GM18873 (cell line): ENCODE measurements around the gene CHST11.
A peak's percentile ranks its signal among the peaks of the same experiment; 100 is the strongest.
"Not testable (repeated sequence)": the region's sequence is repeated elsewhere in the genome, so short reads cannot be mapped to it uniquely, and the experiment has no call there.

Experiments
- ATAC-seq: cut with Tn5 transposase; IDR thresholded peaks from one replicate; pipeline ENCODE4 v1.9.1; 2021; ENCODE audit warnings: mild to moderate bottlenecking, moderate library complexity, moderate number of reproducible peaks; ENCODE audit not compliant: unreplicated experiment, low FRiP score

The CHST11 gene

DNA sequence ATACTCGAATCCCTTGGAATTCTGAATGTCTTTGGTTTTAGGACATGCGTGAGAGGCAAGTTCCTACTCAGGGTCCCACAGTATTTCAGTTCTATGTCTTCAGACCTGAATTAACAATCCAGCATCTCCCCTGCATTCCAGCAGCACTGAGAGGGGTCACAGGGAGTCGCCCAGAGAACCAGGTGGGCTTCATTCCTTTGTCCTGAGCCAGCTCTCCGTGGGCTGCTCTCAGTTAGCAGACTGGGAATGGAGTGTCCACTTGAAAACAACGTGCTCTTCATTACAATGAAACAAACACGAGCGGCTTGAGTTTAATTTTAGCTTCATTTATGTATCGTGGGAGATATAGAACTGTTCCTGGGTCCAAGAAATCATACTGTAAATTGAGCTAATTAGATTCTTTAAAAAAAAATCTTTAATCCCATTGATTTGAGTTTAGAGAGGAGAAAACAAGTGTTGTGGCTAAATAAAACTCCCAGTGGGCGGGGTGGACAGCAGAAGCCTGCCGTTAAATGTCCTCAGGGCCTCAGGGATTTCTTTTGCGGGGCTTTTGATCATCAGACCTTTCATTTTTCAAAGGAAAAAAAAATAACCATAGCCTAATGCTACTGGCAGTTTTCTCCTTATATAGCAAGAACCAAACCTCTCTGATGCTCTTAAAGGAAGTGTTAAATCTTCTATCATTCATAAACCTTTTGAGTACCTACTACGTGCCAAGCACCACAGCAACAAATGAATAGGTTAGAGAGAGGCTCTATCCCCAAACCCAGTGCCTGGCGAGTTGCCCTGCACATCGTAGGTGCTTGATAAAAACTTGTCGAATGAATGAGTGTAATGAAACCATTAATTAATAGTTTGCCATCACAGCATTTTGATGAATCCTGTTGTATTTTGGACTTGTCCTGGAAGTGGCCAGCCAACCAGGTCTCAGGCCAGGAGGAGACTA is 140.4 kb downstream of the CHST11 start:
- no peak for ATAC-seq

GRCh38 chr12:104598342-104599271 is 141.9 kb downstream of the CHST11 start:
- ATAC-seq, result no peak

- ATAC-seq, result no peak
These were observed 142.7 kb downstream of the CHST11 start for GRCh38 chr12:104599272-104600035.

- ATAC-seq, result no peak
These were observed 143.4 kb downstream of the CHST11 start for GRCh38 chr12:104600036-104600712.

GRCh38 chr12:104600790-104601739 is 144.3 kb downstream of the CHST11 start:
- no peak for ATAC-seq

- ATAC-seq, result no peak
These were observed 145.7 kb downstream of the CHST11 start for GRCh38 chr12:104602406-104602805.

GRCh38 chr12:104602896-104603295 is 146.1 kb downstream of the CHST11 start:
- ATAC-seq, result no peak

GRCh38 chr12:104603545-104603973 is 146.8 kb downstream of the CHST11 start:
- no peak for ATAC-seq

DNA sequence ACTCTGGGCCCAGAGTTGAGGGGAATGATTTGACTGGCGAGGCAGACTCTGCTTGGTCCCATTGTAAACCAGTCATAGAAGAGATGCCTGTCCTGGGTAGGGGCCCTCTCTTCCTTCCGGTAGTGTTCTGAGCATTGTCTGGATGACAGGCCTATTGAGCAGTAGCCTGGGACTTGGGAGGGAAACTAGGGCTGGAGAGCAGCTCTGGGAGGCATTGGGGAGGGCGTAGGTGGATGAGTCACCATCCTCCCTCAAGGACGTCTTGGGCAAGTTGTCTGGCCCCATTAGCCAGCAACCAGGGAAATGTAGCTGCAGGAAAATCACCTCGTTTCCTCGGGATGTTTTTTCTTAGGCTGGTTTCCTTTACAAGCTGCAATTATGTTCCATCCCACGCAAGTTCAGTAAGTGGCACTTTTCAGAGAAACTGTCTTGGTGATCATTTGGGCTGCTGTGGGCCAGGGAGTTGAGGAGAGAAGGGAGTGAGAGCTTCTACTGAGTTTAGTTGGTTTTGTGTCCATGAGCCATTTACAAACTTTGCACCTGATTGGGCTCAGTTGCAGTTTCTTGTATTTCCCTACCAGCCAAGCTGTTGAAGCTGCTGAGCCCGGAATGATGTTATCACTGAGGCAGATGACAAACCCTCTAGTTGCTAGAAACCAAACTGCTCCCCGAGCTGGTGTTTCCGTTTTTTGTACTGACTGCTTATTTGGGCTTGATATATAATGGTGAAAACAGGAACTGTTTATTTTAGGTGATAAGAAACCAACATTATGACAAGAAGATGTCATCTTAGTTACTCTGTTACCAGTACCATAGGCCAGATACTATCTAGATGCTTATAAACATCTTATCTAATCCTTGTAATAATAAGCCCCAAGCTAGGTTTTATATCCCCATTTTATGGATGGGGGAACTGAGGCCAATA is 147.6 kb downstream of the CHST11 start:
- peak; percentile 67 for ATAC-seq

GRCh38 chr12:104604995-104605675 is 148.4 kb downstream of the CHST11 start:
- ATAC-seq, result no peak

DNA sequence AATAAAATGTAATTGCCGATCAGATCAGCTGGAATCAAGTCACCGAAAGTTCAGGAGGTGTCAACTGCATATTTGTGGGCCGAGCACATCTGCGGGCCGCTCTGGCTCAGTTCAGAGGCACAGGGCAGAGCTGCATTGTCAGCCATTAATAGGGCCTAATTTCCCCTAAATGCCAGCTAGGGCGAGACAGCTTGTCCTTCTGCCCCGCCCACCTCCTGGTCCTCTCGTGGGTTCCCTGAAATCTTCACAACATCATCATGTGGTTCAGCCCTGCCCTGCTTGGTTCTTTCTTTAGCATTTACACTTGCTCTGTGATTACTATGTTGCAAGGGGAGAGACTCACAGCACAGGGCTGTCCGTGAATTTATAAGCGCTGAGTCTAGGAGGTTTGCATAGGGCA is 148.9 kb downstream of the CHST11 start:
- no peak for ATAC-seq

GRCh38 chr12:104608998-104609397 is 152.2 kb downstream of the CHST11 start:
- ATAC-seq, result no peak

GRCh38 chr12:104609445-104609844 is 152.7 kb downstream of the CHST11 start:
- no peak for ATAC-seq

DNA sequence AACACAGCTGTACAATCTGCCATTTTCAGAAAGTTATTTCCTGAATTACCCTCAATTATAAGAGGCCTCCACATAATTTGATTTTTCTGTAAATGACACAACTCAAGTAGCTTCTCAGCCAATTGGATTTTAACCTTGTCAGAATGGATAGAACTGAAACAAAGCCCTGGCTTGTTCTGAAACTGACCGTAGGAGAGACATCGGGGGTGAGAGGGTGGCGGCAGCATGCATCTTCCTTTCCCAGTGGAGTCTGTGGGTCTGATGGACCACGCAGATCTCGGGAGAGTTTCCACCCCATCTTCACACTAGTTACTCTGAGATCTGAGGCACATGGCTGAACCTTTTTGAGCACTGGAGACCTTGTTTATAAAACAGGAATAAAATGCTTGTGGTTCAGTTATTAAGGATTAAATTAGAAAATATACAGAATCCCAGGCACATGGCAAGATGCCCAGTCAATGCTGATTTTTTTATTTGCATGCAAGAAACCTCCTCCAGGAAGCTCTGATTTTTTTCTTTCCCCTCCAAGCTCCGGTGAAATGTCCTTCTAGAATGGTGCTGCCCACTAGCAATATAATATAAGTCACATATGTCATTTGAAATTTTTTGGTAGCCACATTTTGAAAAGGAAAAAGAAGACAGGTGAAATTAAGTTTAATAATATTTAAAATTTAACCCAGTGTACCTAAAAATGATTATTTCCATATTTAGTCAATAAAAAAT is 153.9 kb downstream of the CHST11 start:
- no peak for ATAC-seq

DNA sequence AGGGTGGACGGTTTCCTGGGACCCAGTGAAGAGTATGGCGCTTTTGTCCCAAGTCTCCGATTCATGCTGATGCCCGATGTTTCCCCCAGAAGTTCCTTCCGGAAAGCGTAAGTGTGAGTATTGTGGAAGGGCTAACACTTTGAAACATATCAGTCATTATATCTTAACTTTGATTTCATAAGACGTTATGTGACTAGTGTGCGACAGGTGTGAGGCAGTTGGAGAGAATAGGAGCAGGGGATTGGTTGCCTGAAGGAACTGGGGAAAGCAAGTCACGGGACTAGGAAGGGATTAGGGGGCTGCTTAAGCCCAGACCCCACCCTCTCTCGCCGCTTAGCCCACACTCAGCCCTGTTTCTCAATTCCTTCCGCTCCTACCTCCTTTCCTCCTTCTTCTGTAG is 154.9 kb downstream of the CHST11 start:
- no peak for ATAC-seq

DNA sequence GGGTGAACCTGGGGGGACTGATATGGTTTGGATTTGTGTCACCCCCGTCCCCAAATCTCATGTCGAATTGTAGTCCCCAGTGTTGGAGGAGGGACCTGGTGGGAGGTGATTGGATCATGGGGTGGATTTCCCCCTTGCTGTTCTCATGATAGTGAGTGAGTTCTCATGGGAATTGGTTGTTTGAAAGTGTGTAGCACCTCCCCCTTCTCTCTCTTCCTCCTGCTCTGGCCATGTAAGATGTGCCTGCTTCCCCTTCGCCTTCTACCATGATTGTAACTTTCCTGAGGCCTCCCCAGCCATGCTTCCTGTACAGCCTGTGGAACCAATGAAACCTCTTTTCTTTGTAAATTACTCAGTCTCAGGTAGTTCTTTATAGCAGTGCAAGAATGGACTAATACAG is 156.6 kb downstream of the CHST11 start:
- ATAC-seq, result not testable (repeated sequence)
